Heart left ventricle (tissue), 13 donors: ENCODE results near the gene GPR83.

Experiments used
- POLR2A ChIP-seq, 2 donors: fragments of 450-650 bp; IDR thresholded peaks; one replicate each; pipeline ENCODE4 v1.6.1; 2017; ENCODE audit warnings: antibody characterized with exemption in 2 of 2, mild to moderate bottlenecking in 2 of 2, moderate library complexity in 2 of 2
- TF ChIP-seq, protein P1 (sequence below), 12 donors: fragments of 200-600 bp; sonication (generic) in 4 of 12; IDR thresholded peaks; one replicate each; pipeline versions ENCODE4 v1.5.0 to v1.8.0; 2018 to 2022; ENCODE audit warnings: antibody characterized with exemption in 12 of 12, mild to moderate bottlenecking in 5 of 12
- donor health status: ischemic (EF 13 %, LVEDD 7.1; RV severe dilation, severe dysfunction).
- donor health status: DM: no; HTN: yes; CAD: no.
- donor health status: DM: no; HTN: no; CAD: no.
- donor health status: ischemic (EF 25% LVEDD 6.9; RV normal size, moderate dysfunction).
- donor health status: ischemic (EF 25% LVEDD 5.7; RV mildly dilated, moderate dysfunction).
- donor health status: ischemic (EF 35%, LVEDD 5.7; RV mildly dilated, moderate dysfunction).
- donor health status: nonischemic (EF 11% LVEDD 7.7; RV severe dilation, severe dysfunction).
- donor health status: DM: yes; HTN: yes; CAD: no.
- donor health status: PGD.
- donor health status: ischemic (EF 29% LVEDD 5.4; RV normal size, mild dysfunction).
- donor health status: nonischemic (EF 23%, LVEDD 6.1; RV moderate dilation, normal function).

DNA sequence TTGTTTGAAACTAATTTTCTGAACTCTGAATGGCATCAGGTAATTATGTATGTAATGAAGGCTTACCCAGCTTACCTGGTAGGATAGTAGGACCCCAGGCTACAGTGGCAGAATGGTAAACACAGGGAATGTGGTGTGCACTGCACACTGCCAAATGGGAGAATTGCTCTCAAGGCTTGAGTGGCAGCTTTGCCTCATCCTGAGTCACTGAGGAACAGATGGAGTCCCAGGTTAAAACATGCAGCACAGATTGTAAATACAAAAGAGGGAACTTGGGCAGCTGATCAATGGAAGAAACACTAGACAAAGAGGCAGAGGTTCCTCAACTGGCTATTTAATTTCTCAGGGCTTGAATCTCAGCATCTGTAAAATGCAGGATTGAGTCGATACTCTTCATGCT lies 24.4 kb downstream of the GPR83 start:
- TF ChIP-seq, protein P1, sequence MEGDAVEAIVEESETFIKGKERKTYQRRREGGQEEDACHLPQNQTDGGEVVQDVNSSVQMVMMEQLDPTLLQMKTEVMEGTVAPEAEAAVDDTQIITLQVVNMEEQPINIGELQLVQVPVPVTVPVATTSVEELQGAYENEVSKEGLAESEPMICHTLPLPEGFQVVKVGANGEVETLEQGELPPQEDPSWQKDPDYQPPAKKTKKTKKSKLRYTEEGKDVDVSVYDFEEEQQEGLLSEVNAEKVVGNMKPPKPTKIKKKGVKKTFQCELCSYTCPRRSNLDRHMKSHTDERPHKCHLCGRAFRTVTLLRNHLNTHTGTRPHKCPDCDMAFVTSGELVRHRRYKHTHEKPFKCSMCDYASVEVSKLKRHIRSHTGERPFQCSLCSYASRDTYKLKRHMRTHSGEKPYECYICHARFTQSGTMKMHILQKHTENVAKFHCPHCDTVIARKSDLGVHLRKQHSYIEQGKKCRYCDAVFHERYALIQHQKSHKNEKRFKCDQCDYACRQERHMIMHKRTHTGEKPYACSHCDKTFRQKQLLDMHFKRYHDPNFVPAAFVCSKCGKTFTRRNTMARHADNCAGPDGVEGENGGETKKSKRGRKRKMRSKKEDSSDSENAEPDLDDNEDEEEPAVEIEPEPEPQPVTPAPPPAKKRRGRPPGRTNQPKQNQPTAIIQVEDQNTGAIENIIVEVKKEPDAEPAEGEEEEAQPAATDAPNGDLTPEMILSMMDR (IDR thresholded peaks at IDR 0.05) = no peak
- TF ChIP-seq POLR2A (IDR thresholded peaks at IDR 0.05) = no peak
